Mucosa of rectum (tissue), 2 donors: Measurements from ENCODE around the gene SPG7.
"Not testable (repeated sequence)": the region's sequence is repeated elsewhere in the genome, so short reads cannot be mapped to it uniquely, and the experiment has no call there.

Source experiments
- H3K27ac ChIP-seq, 2 donors: one replicate each; pipeline ENCODE4 v1.7.0; 2013; ENCODE audit warnings: inconsistent platforms in 2 of 2, low read depth in 2 of 2, low read length in 2 of 2
- H3K27me3 ChIP-seq, 2 donors: one replicate each; pipeline ENCODE4 v1.7.0; 2013; ENCODE audit warnings: low read length in 2 of 2; ENCODE audit not compliant: control insufficient read depth in 2 of 2, insufficient read depth in 2 of 2
- H3K36me3 ChIP-seq, 2 donors: one replicate each; pipeline ENCODE4 v1.7.0; 2013; ENCODE audit warnings: low read length in 2 of 2; ENCODE audit not compliant: control insufficient read depth in 2 of 2, insufficient read depth in 2 of 2
- H3K4me1 ChIP-seq, 2 donors: one replicate each; pipeline ENCODE4 v1.7.0; 2013; ENCODE audit warnings: low read length in 2 of 2, mild to moderate bottlenecking in 1 of 2; ENCODE audit not compliant: control insufficient read depth in 2 of 2, insufficient read depth in 2 of 2
- H3K4me3 ChIP-seq, 2 donors: one replicate each; pipeline ENCODE4 v1.7.0; 2013; ENCODE audit warnings: low read length in 2 of 2
- H3K9ac ChIP-seq, 2 donors: one replicate each; pipeline ENCODE4 v1.7.0; 2013; ENCODE audit warnings: low read length in 2 of 2, low read depth in 1 of 2, mild to moderate bottlenecking in 1 of 2
- H3K9me3 ChIP-seq, 2 donors: one replicate each; pipeline ENCODE4 v1.7.0; 2013; ENCODE audit warnings: low read length in 2 of 2; ENCODE audit not compliant: control insufficient read depth in 2 of 2
- donor health status: healthy.
- donor health status: Normal muscosa, but diverticular disease.

Gene SPG7

DNA sequence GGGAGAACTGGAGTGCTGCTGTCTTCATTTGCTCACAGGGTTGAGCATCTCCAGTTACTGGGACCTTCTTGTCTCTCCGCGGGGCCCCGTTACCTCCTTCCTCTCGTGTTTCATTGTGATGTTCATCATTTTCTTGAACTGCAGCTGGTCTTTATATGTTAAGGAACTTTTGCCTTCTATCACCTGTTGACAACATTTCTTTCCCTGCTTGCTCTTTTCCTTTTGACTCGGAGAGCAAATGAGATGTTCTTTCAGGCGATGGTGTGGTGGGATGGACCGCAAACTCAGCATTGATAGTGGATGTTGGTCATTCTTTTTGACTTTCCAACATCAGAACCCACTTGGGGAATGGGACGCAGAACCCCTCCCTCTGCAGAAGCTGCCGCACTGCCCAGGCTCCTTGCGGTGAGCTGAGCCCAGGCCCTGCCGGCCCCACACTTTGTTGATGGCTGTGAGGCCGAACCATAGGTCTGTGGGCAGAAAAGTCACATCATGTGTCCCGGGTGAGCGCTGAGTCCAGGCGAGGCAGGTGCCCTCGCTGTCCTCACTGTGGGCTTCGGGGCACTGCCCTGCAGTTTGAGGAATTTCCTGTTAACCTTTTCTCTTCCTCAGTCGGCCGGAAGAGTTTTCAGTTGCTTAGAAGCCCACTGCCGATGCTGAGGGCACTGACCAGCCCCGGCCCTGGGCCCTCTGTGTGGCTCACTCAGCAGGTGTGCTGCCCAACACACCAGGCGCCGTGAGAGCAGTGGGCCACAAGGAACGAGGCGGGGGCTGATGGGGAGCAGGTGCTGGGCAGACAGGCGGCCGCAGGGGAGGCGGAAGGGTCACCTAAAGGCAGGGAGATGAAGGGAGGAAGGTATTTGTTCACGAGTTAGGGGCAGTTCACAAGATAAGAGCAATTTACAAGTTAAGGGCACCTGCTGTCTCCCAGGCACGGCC is 59.7 kb downstream of the SPG7 start:
- H3K27me3 ChIP-seq: peaks cover 12 to 15% of the 10 kb centered on the region in 2 donors
- H3K4me1 ChIP-seq: peaks cover 23% of the 10 kb centered on the region in 2 donors

DNA sequence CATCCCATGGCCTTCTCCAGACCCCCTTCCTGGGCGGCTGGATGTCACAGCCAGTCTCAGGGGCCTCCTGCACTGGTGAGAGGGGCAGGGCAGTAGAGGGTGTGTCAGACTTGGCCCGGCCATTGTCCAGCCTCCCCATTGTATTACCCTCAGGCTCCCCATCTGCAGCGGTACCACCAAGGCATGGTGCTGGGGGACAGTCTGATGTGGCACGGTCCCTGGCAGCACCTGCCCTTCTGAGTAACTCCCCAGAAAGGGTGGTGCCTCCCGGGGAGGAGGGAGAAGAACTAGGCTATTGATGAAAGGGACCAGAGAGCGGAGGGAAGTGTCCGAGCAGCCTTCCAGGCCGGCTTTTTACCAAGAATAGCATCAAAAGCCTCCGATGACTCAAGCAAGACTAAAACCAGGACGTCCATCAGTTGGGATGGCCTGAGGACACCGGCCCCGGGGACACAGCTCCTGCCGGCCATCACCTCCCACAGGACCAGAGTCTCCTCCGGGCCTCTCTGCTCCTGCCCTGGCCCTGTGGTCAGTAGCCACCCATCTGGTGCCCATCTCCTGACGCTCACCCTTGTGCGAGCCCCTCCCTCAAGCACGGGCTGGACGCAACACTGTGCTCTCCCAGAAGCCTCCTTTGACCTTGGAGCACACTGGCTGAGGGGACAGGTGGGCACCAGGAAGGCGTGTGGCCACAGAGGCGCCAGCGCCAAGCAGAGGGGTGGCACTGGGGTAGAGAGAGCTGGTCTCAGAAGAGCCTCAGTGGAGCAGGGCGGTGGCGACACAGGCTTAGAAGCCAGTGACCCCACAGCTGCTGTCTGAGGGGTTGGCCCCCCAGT is 61.5 kb downstream of the SPG7 start:
- H3K9me3 ChIP-seq: no peaks in the 10 kb centered on the region
- H3K27me3 ChIP-seq: peaks cover 22 to 23% of the 10 kb centered on the region in 2 donors
- H3K9ac ChIP-seq: no peak overlapping the region
- H3K4me3 ChIP-seq: no peak overlapping the region
- H3K27ac ChIP-seq: no peak overlapping the region
- peaks cover 18 to 22% of the 10 kb centered on the region in 2 donors for H3K4me1 ChIP-seq
- H3K36me3 ChIP-seq: peaks cover 0 to 2% of the 10 kb centered on the region in 2 donors

More for the DNA sequence above, 59.7 kb downstream of the SPG7 start:
- H3K9me3 ChIP-seq: no peaks in the 10 kb centered on the region
- no peak overlapping the region for H3K27ac ChIP-seq
- no peak overlapping the region for H3K9ac ChIP-seq
- peaks cover 12 to 20% of the 10 kb centered on the region in 2 donors for H3K36me3 ChIP-seq
- H3K4me3 ChIP-seq: no peak overlapping the region

DNA sequence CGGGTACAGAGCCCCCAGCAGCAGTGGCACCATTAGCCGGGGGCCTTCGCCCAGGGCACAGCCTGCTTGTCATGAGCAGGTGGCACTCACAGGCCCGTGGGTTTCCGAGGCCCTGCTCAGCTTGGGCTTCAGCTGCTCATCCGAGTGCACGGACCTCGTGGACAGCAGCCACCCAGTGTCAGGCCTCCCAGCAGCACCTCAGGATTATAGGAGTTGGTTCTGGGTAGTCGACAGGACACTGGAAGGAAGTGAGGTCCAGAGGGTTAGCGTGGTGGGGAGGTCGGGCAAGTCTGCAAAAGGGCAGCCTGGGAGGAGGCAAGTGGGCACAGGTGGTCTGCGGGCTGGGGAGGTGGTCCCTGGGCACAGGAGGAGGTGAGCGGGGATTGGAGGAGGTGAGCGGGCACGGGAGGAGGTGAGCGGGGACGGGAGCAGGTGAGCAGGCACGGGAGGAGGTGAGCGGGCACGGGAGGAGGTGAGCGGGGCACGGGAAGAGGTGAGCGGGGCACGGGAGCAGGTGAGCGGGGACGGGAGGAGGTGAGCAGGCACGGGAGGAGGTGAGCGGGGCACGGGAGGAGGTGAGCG is 62.2 kb downstream of the SPG7 start:
- Histone ChIP-seq H3K27me3 (peaks cover 22 to 25% of the 10 kb centered on the region in 2 donors), H3K9ac (no peak overlapping the region), H3K27ac (no peak overlapping the region), H3K4me3 (no peak overlapping the region), H3K9me3 (no peaks in the 10 kb centered on the region), H3K4me1 (peaks cover 11 to 18% of the 10 kb centered on the region in 2 donors), H3K36me3 (no peaks in the 10 kb centered on the region)

DNA sequence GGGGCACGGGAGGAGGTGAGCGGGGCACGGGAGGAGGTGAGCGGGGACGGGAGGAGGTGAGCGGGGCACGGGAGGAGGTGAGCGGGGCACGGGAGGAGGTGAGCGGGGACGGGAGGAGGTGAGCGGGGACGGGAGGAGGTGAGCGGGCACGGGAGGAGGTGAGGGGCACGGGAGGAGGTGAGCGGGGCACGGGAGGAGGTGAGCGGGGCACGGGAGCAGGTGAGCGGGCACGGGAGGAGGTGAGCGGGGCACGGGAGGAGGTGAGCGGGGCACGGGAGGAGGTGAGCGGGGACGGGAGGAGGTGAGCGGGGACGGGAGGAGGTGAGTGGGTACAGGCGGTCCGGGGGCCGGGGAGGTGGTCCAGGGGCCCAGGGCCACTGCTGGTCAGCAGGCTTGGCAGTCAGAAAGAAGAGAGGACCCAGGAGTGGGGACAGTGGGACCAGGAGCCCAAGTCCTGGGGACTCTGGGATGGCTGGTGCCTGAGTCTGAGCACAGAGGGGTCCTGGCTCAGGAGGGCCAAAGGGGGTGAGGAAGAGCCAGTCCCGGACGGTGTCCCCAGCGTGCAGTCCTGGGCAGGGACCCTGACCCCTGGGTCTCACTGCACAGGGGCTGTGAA is 62.9 kb downstream of the SPG7 start:
- H3K36me3 ChIP-seq, H3K27ac ChIP-seq, H3K4me3 ChIP-seq, H3K9me3 ChIP-seq, H3K9ac ChIP-seq: not testable (repeated sequence)
- H3K27me3 ChIP-seq: peaks cover 22 to 25% of the 10 kb centered on the region in 2 donors
- H3K4me1 ChIP-seq: peaks cover 4 to 11% of the 10 kb centered on the region in 2 donors

DNA sequence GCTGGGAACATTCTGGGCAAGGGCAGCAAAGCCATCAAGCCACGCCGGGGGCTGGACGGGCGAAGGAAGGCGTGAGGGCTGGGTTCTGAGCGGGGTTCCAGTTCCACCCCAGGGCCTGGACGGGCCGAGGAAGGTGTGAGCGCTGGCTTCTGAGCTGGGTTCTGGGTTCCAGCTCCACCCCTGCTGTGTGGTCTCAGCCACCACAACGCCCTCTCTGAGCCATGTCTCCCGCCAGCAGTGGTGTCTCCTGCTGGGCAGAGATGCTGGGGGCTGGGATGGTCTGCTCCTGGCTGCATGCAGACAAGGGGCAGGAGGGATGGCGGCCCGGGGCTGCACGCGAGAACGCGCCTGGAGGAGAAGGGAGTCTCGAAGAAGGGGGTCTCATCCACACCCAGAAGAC is 63.4 kb downstream of the SPG7 start:
- Histone ChIP-seq H3K36me3 (no peaks in the 10 kb centered on the region), H3K4me3 (no peak overlapping the region), H3K9me3 (no peaks in the 10 kb centered on the region), H3K27ac (no peak overlapping the region), H3K4me1 (peaks cover 3 to 10% of the 10 kb centered on the region in 2 donors), H3K9ac (no peak overlapping the region), H3K27me3 (peaks cover 24 to 25% of the 10 kb centered on the region in 2 donors)

DNA sequence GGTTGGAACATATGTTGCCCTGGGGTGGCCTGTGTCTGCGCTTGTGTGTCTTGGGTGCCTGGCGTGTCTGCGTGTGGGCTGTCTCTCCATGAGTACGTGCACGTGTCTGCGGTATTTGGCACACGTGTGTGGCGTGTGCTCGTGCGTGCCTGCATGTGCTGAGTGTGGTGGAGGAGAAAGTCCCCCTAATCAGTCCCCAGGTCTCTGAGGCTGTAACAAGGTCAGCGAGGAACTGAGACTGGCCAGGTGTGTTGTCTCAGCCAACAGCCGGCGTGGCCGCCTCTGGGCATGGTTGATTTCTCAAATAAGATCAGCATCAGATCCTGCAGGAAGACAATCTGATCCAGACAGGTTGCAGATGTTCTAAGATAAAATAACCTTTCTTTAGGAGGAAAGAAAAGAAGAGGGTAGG is 63.9 kb downstream of the SPG7 start:
- Histone ChIP-seq H3K9me3 (no peaks in the 10 kb centered on the region), H3K27ac (no peak overlapping the region), H3K4me1 (peaks cover 3 to 10% of the 10 kb centered on the region in 2 donors), H3K36me3 (no peaks in the 10 kb centered on the region), H3K9ac (no peak overlapping the region), H3K4me3 (no peak overlapping the region), H3K27me3 (peaks cover 24 to 25% of the 10 kb centered on the region in 2 donors)

DNA sequence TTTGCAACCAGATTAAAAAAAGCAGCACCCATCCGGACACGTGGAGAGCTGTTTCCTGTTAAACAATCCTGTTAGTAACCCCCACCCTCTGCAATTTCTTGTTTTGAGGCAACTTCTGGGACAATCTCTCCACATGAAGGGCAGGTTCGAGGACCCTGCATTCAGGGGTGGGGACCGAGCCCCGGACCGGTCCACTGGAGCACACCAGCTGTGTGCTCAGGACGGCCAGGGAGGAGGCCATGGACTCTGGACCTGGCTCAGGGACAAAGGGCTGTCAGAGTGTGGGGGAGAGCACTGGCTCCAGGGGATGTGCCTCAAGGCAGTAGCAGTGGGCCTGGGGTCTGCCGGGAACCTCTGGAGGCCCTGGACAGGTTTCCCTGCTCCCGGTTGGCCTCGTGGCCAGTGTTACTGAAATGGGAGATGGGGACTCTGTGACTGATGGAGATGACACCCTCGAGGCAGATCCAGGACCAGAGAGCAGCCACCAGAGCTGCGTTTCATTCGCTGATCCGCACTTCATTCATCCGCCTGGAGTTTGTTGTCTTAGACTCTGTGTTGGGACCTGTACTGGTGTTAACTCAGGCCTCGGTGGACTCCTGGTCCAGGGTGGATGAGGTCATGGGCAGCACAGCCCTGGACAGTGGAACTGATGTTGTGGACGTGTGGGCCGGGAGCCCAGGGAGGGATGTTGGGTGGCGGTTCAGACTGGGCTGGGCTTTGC is 64.4 kb downstream of the SPG7 start:
- H3K27ac ChIP-seq: no peak overlapping the region
- peaks cover 3 to 10% of the 10 kb centered on the region in 2 donors for H3K4me1 ChIP-seq
- peaks cover 24 to 25% of the 10 kb centered on the region in 2 donors for H3K27me3 ChIP-seq
- no peak overlapping the region for H3K4me3 ChIP-seq
- H3K9ac ChIP-seq: no peak overlapping the region
- H3K9me3 ChIP-seq: no peaks in the 10 kb centered on the region
- no peaks in the 10 kb centered on the region for H3K36me3 ChIP-seq

DNA sequence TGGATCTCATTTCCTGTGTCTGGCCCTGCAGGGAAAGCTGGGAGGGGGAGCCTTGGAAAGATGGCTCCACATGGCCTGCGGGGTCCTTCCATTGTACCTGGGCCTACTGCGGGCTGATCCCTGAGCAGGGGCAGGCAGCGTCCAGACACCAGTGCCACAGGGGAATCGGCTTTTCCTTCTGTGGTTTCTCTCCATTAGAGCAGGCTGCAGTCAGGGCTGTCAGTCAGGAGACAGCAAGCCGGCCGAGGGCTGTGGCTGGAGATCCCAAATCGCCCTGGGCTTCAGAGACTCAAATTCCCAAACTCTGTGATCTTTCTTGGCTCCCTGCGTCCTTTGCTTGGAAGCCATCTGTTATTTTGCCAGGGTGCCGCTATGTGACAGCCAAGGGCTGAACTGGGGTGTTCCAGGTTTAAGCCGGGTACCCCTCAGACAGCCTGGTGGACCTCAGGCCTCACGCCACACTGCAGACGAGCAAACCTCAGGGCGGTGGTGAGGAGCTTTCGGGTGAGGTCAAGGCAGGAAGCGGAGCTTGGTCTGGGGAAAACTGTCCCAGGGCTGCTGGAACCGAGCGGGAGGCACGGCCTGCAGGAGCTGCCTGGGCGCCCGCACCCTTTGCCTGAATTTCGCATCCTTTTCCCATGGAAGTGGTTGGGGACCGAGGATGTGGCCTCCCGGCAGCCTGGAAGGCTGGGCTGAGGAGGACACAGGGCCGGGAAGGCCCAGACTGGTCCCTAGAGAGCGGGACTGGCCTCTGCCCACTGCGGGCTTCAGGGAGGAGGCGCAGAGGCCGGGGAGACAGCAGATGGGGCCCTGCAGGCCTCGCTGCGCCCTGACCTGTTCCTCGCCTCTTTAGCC is 65.8 kb downstream of the SPG7 start:
- Histone ChIP-seq H3K27me3 (peaks cover 24% of the 10 kb centered on the region in 2 donors), H3K4me1 (peaks cover 3 to 10% of the 10 kb centered on the region in 2 donors)

More for the DNA sequence above, 65.8 kb downstream of the SPG7 start:
- Histone ChIP-seq H3K36me3 (no peaks in the 10 kb centered on the region), H3K27ac (no peak overlapping the region), H3K9me3 (no peaks in the 10 kb centered on the region), H3K4me3 (peak overlapping the region in 1 of 2 donors; percentile 18), H3K9ac (peak overlapping the region in 1 of 2 donors; percentile 39)
